Measurements from ENCODE around the gene ARTN.

DNA sequence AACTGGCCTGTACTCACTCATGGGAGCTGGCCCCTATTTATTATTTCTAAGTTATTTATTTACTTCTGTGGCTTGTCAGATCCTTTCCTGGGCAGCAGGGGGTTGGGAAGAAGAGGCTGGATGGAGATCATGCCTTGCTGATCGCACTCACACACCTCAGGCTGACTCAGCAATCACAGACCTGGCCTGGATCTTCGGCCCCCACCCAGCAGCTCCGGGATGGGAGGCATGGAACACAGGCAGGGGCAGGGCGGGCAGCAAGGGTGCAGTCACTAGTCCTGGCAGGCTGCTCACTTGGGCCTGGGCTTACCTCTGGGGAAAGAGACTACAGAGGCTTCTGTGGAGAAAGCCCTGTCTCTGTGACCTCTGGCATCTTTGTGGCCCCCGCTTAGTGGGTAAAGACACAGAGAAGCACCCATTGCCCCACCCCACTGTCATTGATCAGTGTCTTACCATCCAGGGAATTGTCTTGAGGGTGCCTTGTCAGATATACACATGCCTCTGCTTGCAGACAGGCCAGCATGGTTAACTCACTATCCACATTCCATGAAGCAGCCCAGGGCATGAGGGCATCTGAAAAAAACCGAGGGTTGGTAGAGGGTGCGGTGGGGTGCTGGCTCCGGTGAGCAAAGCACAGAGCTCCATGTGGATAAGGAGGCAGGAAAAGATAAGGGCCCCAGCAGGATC lies 3.7 kb downstream of the ARTN start:
- TF ChIP-seq, protein P1, sequence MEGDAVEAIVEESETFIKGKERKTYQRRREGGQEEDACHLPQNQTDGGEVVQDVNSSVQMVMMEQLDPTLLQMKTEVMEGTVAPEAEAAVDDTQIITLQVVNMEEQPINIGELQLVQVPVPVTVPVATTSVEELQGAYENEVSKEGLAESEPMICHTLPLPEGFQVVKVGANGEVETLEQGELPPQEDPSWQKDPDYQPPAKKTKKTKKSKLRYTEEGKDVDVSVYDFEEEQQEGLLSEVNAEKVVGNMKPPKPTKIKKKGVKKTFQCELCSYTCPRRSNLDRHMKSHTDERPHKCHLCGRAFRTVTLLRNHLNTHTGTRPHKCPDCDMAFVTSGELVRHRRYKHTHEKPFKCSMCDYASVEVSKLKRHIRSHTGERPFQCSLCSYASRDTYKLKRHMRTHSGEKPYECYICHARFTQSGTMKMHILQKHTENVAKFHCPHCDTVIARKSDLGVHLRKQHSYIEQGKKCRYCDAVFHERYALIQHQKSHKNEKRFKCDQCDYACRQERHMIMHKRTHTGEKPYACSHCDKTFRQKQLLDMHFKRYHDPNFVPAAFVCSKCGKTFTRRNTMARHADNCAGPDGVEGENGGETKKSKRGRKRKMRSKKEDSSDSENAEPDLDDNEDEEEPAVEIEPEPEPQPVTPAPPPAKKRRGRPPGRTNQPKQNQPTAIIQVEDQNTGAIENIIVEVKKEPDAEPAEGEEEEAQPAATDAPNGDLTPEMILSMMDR (IDR thresholded peaks at IDR 0.05): no peak
- TF ChIP-seq POLR2A (IDR thresholded peaks at IDR 0.05): no peak

All from heart left ventricle (tissue), 13 donors.